Right kidney (tissue), 1 donor: Measurements from ENCODE around the gene CC2D1A.

ENCODE experiments used
- DNase-seq: peaks from one replicate; pipeline ENCODE4 v3.0.0-alpha.2; 2016

CC2D1A gene

GRCh38 chr19:13937479-13938300 is 31.7 kb downstream of the CC2D1A start:
- DNase-seq = no peak

- no peak for DNase-seq
Measured at GRCh38 chr19:13938301-13939064, 32.5 kb downstream of the CC2D1A start, which contains the start of gene PODNL1. Gene PODNL1, minus strand, starts transcription at chr19:13938417. Its CDS starts 236 bp downstream, at chr19:13938181.

GRCh38 chr19:13942023-13942684 is 36.2 kb downstream of the CC2D1A start:
- no peak for DNase-seq

- no peak for DNase-seq
Measured at GRCh38 chr19:13946414-13946813, 40.4 kb downstream of the CC2D1A start.

GRCh38 chr19:13951043-13951442 is 45.0 kb downstream of the CC2D1A start:
- no peak for DNase-seq

- no peak for DNase-seq
Measured at GRCh38 chr19:13951799-13952153, 45.8 kb downstream of the CC2D1A start.

- peak; percentile 92 for DNase-seq
Measured at GRCh38 chr19:13952154-13952930, 46.3 kb downstream of the CC2D1A start, which contains the start of gene DCAF15. Gene DCAF15, plus strand, starts transcription at chr19:13952509. Its CDS starts 4 bp downstream, at chr19:13952513.

GRCh38 chr19:13952931-13953531 is 47.0 kb downstream of the CC2D1A start:
- DNase-seq = peak; percentile 49

- no peak for DNase-seq
Measured at GRCh38 chr19:13954185-13954584, 48.2 kb downstream of the CC2D1A start.

- no peak for DNase-seq
Measured at GRCh38 chr19:13955662-13956364, 49.8 kb downstream of the CC2D1A start.

GRCh38 chr19:13956365-13956744 is 50.4 kb downstream of the CC2D1A start:
- DNase-seq = no peak

- no peak for DNase-seq
Measured at GRCh38 chr19:13957051-13957450, 51.0 kb downstream of the CC2D1A start.

GRCh38 chr19:13958043-13958442 is 52.0 kb downstream of the CC2D1A start:
- DNase-seq = no peak

- DNase-seq = no peak
Measured at GRCh38 chr19:13959141-13959961, 53.4 kb downstream of the CC2D1A start.

GRCh38 chr19:13959962-13960862 is 54.2 kb downstream of the CC2D1A start:
- DNase-seq = no peak

GRCh38 chr19:13960863-13961784 is 55.1 kb downstream of the CC2D1A start:
- DNase-seq = no peak

- DNase-seq = no peak
Measured at GRCh38 chr19:13961826-13962698, 56.1 kb downstream of the CC2D1A start.
